ENCODE data around the gene KIF13A. TPM values are rescaled to one million over a fixed set of nuclear protein-coding genes. Genes with fewer than 3 reads are reported as not detected.
"Not testable (repeated sequence)": the region's sequence is repeated elsewhere in the genome, so short reads cannot be mapped to it uniquely, and the experiment has no call there.

The KIF13A gene
- total RNA-seq, 1 experiment from 2014 or later = 24.1 TPM

DNA sequence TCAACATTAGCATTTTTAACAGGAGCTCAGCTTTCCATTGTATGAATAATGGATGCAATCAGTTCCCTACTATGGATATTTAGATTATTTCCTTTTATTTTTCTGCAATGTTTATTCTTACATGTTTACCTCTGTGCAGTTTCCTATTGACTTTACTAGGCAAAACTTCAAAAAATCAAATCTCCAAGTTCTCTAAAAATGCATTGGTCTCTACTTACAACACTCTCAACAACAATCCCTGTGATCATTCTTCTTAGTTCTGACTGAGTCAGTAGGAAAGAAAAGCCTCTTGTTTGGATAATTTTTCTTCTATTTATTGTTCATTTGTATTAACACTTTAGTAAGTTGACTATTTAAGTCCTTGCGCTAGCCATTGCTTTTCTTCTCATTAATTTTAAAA lies 126.1 kb downstream of the KIF13A start:
- DNase-seq (ENCODE audit: unreplicated experiment) = no peak
- Mint-ChIP-seq H3K9me3 (ENCODE audit: unreplicated experiment) (no peaks in the 10 kb centered on the region), H3K4me1 (ENCODE audit: insufficient read depth, unreplicated experiment) (peaks cover 33% of the 10 kb centered on the region), H3K27me3 (ENCODE audit: insufficient read depth, unreplicated experiment) (no peaks in the 10 kb centered on the region), H3K36me3 (ENCODE audit: insufficient read depth, unreplicated experiment) (no peaks in the 10 kb centered on the region), H3K4me3 (ENCODE audit: unreplicated experiment) (no peak overlapping the region), H3K27ac (ENCODE audit: low read depth, unreplicated experiment) (no peak overlapping the region)
- no peak for TF ChIP-seq CTCF (IDR thresholded peaks at IDR 0.05; ENCODE audit: unreplicated experiment)
- ChIA-PET POLR2A (interaction anchor here (0.6 to 5.1 kb wide), 5 partner anchors 10 to 293 kb away, joined by 3 to 83 read pairs (median 4); partner anchors contain the start of genes KDM1B, KIF13A and TPMT), CTCF (interaction anchor here (0.6 kb wide), 1 partner anchor 111 kb away, joined by 3 read pairs; no protein-coding TSS in a partner anchor)
- BruUV-seq (replicated peaks) = no TSS peak
- intact Hi-C loops (cut with micrococcal nuclease) = no loop called here

DNA sequence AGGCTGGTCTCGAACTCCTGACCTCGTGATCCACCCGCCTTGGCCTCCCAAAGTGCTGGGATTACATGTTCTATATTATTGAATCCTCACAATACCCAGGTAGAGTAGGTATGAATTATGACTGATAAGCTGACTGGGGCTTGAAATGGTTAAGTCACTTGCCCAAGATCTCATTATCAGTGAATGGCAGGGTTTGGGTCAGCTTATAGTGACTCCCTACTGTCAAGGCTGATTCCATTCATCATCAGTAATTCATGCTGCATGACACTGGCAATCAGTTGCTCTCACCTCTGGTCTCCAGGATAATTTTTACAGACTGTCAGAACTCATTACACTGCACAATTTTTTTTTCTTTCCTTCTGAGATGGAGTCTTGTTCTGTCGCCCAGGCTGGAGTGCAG lies 127.6 kb downstream of the KIF13A start:
- no TSS peak for BruUV-seq (replicated peaks)
- no peak for DNase-seq (ENCODE audit: unreplicated experiment)
- intact Hi-C loops (cut with micrococcal nuclease) = no loop called here
- TF ChIP-seq CTCF (IDR thresholded peaks at IDR 0.05; ENCODE audit: unreplicated experiment) = no peak
- Mint-ChIP-seq H3K36me3 (ENCODE audit: insufficient read depth, unreplicated experiment) (peaks cover 8% of the 10 kb centered on the region), H3K27me3 (ENCODE audit: insufficient read depth, unreplicated experiment) (no peaks in the 10 kb centered on the region), H3K27ac (ENCODE audit: low read depth, unreplicated experiment) (no peak overlapping the region), H3K9me3 (ENCODE audit: unreplicated experiment) (no peaks in the 10 kb centered on the region), H3K4me3 (ENCODE audit: unreplicated experiment) (no peak overlapping the region), H3K4me1 (ENCODE audit: insufficient read depth, unreplicated experiment) (peaks cover 18% of the 10 kb centered on the region)
- POLR2A ChIA-PET = no interaction called here
- CTCF ChIA-PET = no interaction called here

GRCh38 chr6:17858584-17858983 lies 128.9 kb downstream of the KIF13A start:
- Mint-ChIP-seq H3K27ac (ENCODE audit: low read depth, unreplicated experiment) (no peak overlapping the region), H3K4me3 (ENCODE audit: unreplicated experiment) (no peak overlapping the region)
- BruUV-seq (replicated peaks) = no TSS peak

GRCh38 chr6:17857188-17857587 lies 130.2 kb downstream of the KIF13A start:
- H3K4me1 Mint-ChIP-seq (ENCODE audit: insufficient read depth, unreplicated experiment); H3K27ac Mint-ChIP-seq (ENCODE audit: low read depth, unreplicated experiment); BruUV-seq (replicated peaks); CTCF ChIA-PET; H3K27me3 Mint-ChIP-seq (ENCODE audit: insufficient read depth, unreplicated experiment); H3K9me3 Mint-ChIP-seq (ENCODE audit: unreplicated experiment); DNase-seq (ENCODE audit: unreplicated experiment); H3K4me3 Mint-ChIP-seq (ENCODE audit: unreplicated experiment); intact Hi-C loops (cut with micrococcal nuclease): not testable (repeated sequence)
- POLR2A ChIA-PET = interaction anchor here (0.6 kb wide), 2 partner anchors 24 to 30 kb away, joined by 3 to 4 read pairs; no protein-coding TSS in a partner anchor
- H3K36me3 Mint-ChIP-seq (ENCODE audit: insufficient read depth, unreplicated experiment) = peaks cover 11% of the 10 kb centered on the region

More at GRCh38 chr6:17858584-17858983, 128.9 kb downstream of the KIF13A start:
- H3K9me3 Mint-ChIP-seq (ENCODE audit: unreplicated experiment) = no peaks in the 10 kb centered on the region
- intact Hi-C loops (cut with micrococcal nuclease) = no loop called here
- no peaks in the 10 kb centered on the region for H3K27me3 Mint-ChIP-seq (ENCODE audit: insufficient read depth, unreplicated experiment)
- H3K4me1 Mint-ChIP-seq (ENCODE audit: insufficient read depth, unreplicated experiment) = peaks cover 6% of the 10 kb centered on the region
- H3K36me3 Mint-ChIP-seq (ENCODE audit: insufficient read depth, unreplicated experiment) = peaks cover 11% of the 10 kb centered on the region
- DNase-seq (ENCODE audit: unreplicated experiment) = no peak
- TF ChIP-seq CTCF (IDR thresholded peaks at IDR 0.05; ENCODE audit: unreplicated experiment) = no peak
- POLR2A ChIA-PET = no interaction called here
- CTCF ChIA-PET = interaction anchor here (0.5 to 0.6 kb wide), 2 partner anchors 57 to 155 kb away, joined by 3 to 4 read pairs; no protein-coding TSS in a partner anchor
